Mammary epithelial cell (primary cell): ENCODE results near the gene CSMD2.

Source experiments
- EZH2 ChIP-seq: IDR thresholded peaks from 2 replicates; pipeline ENCODE4 v1.6.1; 2012; ENCODE audit warnings: low read length, inconsistent platforms, borderline replicate concordance
- TF ChIP-seq, protein P1 (sequence below), 2 donors: IDR thresholded peaks in 1 of 2; conservative IDR thresholded peaks in 1 of 2; 2 replicates each; pipeline ENCODE4 v1.5.1; 2011 to 2012; ENCODE audit warnings: inconsistent platforms in 2 of 2, low read length in 2 of 2, mild to moderate bottlenecking in 2 of 2, control low read depth in 1 of 2, low read depth in 1 of 2; ENCODE audit not compliant: insufficient read depth in 1 of 2; ENCODE audit errors: extremely low read depth in 1 of 2

GRCh38 chr1:33719771-33720670 is 445.0 kb downstream of the CSMD2 start:
- TF ChIP-seq, protein P1, sequence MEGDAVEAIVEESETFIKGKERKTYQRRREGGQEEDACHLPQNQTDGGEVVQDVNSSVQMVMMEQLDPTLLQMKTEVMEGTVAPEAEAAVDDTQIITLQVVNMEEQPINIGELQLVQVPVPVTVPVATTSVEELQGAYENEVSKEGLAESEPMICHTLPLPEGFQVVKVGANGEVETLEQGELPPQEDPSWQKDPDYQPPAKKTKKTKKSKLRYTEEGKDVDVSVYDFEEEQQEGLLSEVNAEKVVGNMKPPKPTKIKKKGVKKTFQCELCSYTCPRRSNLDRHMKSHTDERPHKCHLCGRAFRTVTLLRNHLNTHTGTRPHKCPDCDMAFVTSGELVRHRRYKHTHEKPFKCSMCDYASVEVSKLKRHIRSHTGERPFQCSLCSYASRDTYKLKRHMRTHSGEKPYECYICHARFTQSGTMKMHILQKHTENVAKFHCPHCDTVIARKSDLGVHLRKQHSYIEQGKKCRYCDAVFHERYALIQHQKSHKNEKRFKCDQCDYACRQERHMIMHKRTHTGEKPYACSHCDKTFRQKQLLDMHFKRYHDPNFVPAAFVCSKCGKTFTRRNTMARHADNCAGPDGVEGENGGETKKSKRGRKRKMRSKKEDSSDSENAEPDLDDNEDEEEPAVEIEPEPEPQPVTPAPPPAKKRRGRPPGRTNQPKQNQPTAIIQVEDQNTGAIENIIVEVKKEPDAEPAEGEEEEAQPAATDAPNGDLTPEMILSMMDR (conservative IDR thresholded peaks at IDR 0.05 in 1 of 2, IDR thresholded peaks at IDR 0.05 in 1 of 2; ENCODE audit: extremely low read depth in 1 of 2, insufficient read depth in 1 of 2, low read depth in 1 of 2, low read length in 2 of 2), result no peak
- no peak for TF ChIP-seq EZH2
